Neuronal stem cell (in vitro differentiated cells): ENCODE results near the gene MON2.

Experiments used
- DNase-seq: peaks from one replicate; pipeline ENCODE4 v3.0.0-alpha.2; 2013; ENCODE audit warnings: low spot score
- H2AFZ ChIP-seq: one replicate; pipeline ENCODE4 v1.6.1; 2013; ENCODE audit warnings: mild to moderate bottlenecking, low read length, inconsistent platforms
- H2AK5ac ChIP-seq: 2 replicates; pipeline ENCODE4 v1.6.1; 2013; ENCODE audit warnings: low read depth, mild to moderate bottlenecking, inconsistent platforms, low read length, moderate library complexity, mixed read lengths
- H2BK120ac ChIP-seq: 2 replicates; pipeline ENCODE4 v1.6.1; 2013; ENCODE audit warnings: low read depth, mild to moderate bottlenecking, inconsistent platforms, low read length, moderate library complexity, mixed read lengths
- H2BK12ac ChIP-seq: one replicate; pipeline ENCODE4 v1.6.1; 2013; ENCODE audit warnings: low read length, inconsistent platforms
- H2BK15ac ChIP-seq: 2 replicates; pipeline ENCODE4 v1.6.1; 2013; ENCODE audit warnings: mild to moderate bottlenecking, low read length, inconsistent platforms, mixed read lengths
- H2BK5ac ChIP-seq: one replicate; pipeline ENCODE4 v1.6.1; 2013; ENCODE audit warnings: inconsistent platforms, mild to moderate bottlenecking, low read length, moderate library complexity
- H3K14ac ChIP-seq: one replicate; pipeline ENCODE4 v1.6.1; 2013; ENCODE audit warnings: low read length, inconsistent platforms
- H3K18ac ChIP-seq: 2 replicates; pipeline ENCODE4 v1.6.1; 2013; ENCODE audit warnings: low read length, inconsistent platforms
- H3K23ac ChIP-seq: 2 replicates; pipeline ENCODE4 v1.6.1; 2013; ENCODE audit warnings: low read depth, mild to moderate bottlenecking, mixed read lengths, low read length, inconsistent platforms; ENCODE audit not compliant: poor library complexity
- H3K27ac ChIP-seq: replicated peaks from 3 replicates; pipeline ENCODE4 v1.5.1; 2013; ENCODE audit warnings: low read length, inconsistent platforms
- H3K27me3 ChIP-seq, 3 experiments: 2 replicates each; pipeline ENCODE4 v1.6.1; 2013; ENCODE audit warnings: low read length in 3 of 3, mild to moderate bottlenecking in 2 of 3, inconsistent platforms in 1 of 3, low read depth in 1 of 3, mixed read lengths in 1 of 3, moderate library complexity in 1 of 3; ENCODE audit not compliant: control insufficient read depth in 3 of 3, insufficient read depth in 3 of 3
- H3K36me3 ChIP-seq, 2 donors: replicated peaks in 1 of 2; 2 replicates each; pipeline ENCODE4 v1.6.1; 2013; ENCODE audit warnings: low read length in 2 of 2; ENCODE audit not compliant: control insufficient read depth in 2 of 2, insufficient read depth in 2 of 2
- H3K4ac ChIP-seq: 2 replicates; pipeline ENCODE4 v1.6.1; 2013; ENCODE audit warnings: inconsistent platforms, mild to moderate bottlenecking, low read length, moderate library complexity
- H3K4me1 ChIP-seq, 2 donors: 1 replicate in 1 of 2; 2 replicates in 1 of 2; pipeline ENCODE4 v1.6.1; 2013; ENCODE audit warnings: low read length in 2 of 2, low read depth in 1 of 2; ENCODE audit not compliant: control insufficient read depth in 2 of 2, insufficient read depth in 1 of 2
- H3K4me2 ChIP-seq: one replicate; pipeline ENCODE4 v1.6.1; 2013; ENCODE audit warnings: mild to moderate bottlenecking, low read length, inconsistent platforms; ENCODE audit not compliant: insufficient read depth, poor library complexity, severe bottlenecking
- H3K4me3 ChIP-seq, 2 donors: 2 replicates each; pipeline ENCODE4 v1.5.1; 2013; ENCODE audit warnings: low read length in 2 of 2, mild to moderate bottlenecking in 2 of 2, inconsistent platforms in 1 of 2, moderate library complexity in 1 of 2
- H3K79me1 ChIP-seq: one replicate; pipeline ENCODE4 v1.6.1; 2013; ENCODE audit warnings: low read depth, mild to moderate bottlenecking, inconsistent platforms, low read length, moderate library complexity
- H3K9ac ChIP-seq: one replicate; pipeline ENCODE4 v1.6.1; 2013; ENCODE audit warnings: mild to moderate bottlenecking, low read depth, low read length, inconsistent platforms; ENCODE audit not compliant: poor library complexity
- H3K9me3 ChIP-seq, 2 donors: replicated peaks in 1 of 2; 2 replicates each; pipeline versions ENCODE3 to v1.6.1; 2013; ENCODE audit warnings: low read length in 2 of 2, mild to moderate bottlenecking in 2 of 2, inconsistent platforms in 1 of 2, low read depth in 1 of 2, mixed read lengths in 1 of 2, moderate library complexity in 1 of 2; ENCODE audit not compliant: control insufficient read depth in 2 of 2, insufficient read depth in 1 of 2
- H4K8ac ChIP-seq: one replicate; pipeline ENCODE4 v1.6.1; 2013; ENCODE audit warnings: low read depth, mild to moderate bottlenecking, inconsistent platforms, low read length, moderate library complexity
- H4K91ac ChIP-seq: one replicate; pipeline ENCODE4 v1.6.1; 2013; ENCODE audit warnings: low read length, low read depth, mild to moderate bottlenecking, inconsistent platforms; ENCODE audit not compliant: poor library complexity
- WGBS, 2 donors: extraction: QIAGEN DNeasy Blood & Tissue Kit; methylation state at CpG; one replicate each; pipeline ENCODE4 v1.1.7; 2013; ENCODE audit warnings: missing lambda C conversion rate in 2 of 2, mixed read lengths in 1 of 2; ENCODE audit not compliant: insufficient read length in 2 of 2, insufficient replicate concordance in 1 of 2; ENCODE audit errors: extremely low coverage in 2 of 2; 5-methylcytosine and 5-hydroxymethylcytosine counted together

The MON2 gene

DNA sequence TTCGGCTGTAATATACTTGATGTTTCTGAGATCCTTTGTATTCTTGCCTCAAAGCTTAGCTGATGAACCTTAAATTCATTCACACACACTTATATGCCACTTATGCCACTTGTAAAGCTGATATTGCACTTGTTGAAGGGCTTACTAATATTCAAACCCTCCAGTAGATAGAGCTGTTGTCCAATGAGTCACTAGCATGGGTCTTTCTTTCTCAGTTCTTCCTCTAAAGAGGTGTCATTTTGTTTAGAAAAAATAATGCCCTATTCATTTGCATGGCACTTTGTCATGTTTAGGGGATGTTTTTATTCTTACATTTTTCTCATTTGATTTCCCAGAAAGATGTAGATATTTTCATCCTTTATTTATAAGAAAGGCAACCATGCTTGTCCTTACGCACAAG, 56.4 kb downstream of the MON2 start:
- H3K4me1 ChIP-seq = no peaks in the 10 kb centered on the region
- H2BK5ac ChIP-seq = no peak overlapping the region
- no peak overlapping the region for H3K4ac ChIP-seq
- no peaks in the 10 kb centered on the region for H3K9me3 ChIP-seq
- no peak overlapping the region for H4K8ac ChIP-seq
- no peak overlapping the region for H3K27ac ChIP-seq
- H3K79me1 ChIP-seq = no peaks in the 10 kb centered on the region
- H2AK5ac ChIP-seq = no peak overlapping the region
- no CpG with 5 or more reads among the region's 2 CpGs for WGBS, 2 donors
- H2BK120ac ChIP-seq = no peak overlapping the region
- H3K23ac ChIP-seq = no peak overlapping the region
- no peak overlapping the region for H3K4me3 ChIP-seq
- H3K36me3 ChIP-seq = peaks cover 0 to 53% of the 10 kb centered on the region in 2 donors
- DNase-seq = no peak
- H3K14ac ChIP-seq = no peak overlapping the region
- H2BK12ac ChIP-seq = no peak overlapping the region
- H3K18ac ChIP-seq = no peak overlapping the region
- H3K9ac ChIP-seq = no peak overlapping the region
- no peaks in the 10 kb centered on the region for H3K27me3 ChIP-seq
- H2BK15ac ChIP-seq = no peak overlapping the region
- no peak overlapping the region for H4K91ac ChIP-seq
- H3K4me2 ChIP-seq = no peak overlapping the region
- no peak overlapping the region for H2AFZ ChIP-seq

GRCh38 chr12:62523619-62524018, 57.0 kb downstream of the MON2 start:
- Histone ChIP-seq H3K9me3 (no peaks in the 10 kb centered on the region), H2BK120ac (no peak overlapping the region), H3K27ac (no peak overlapping the region), H2BK5ac (no peak overlapping the region), H3K79me1 (no peaks in the 10 kb centered on the region), H3K18ac (no peak overlapping the region), H3K4me3 (no peak overlapping the region), H3K4me1 (no peaks in the 10 kb centered on the region), H3K14ac (no peak overlapping the region), H3K4ac (no peak overlapping the region), H3K27me3 (no peaks in the 10 kb centered on the region), H3K36me3 (peaks cover 0 to 47% of the 10 kb centered on the region in 2 donors), H2BK12ac (no peak overlapping the region), H3K23ac (no peak overlapping the region), H2BK15ac (no peak overlapping the region), H2AK5ac (no peak overlapping the region), H4K91ac (no peak overlapping the region), H3K9ac (no peak overlapping the region), H3K4me2 (no peak overlapping the region), H2AFZ (no peak overlapping the region), H4K8ac (no peak overlapping the region)
- no CpG with 5 or more reads among the region's 1 CpG for WGBS, 2 donors
- no peak for DNase-seq

GRCh38 chr12:62525271-62525670, 58.6 kb downstream of the MON2 start:
- DNase-seq = no peak
- Histone ChIP-seq H3K4me1 (no peaks in the 10 kb centered on the region), H3K4me2 (no peak overlapping the region), H3K14ac (no peak overlapping the region), H3K4me3 (no peak overlapping the region), H2BK12ac (no peak overlapping the region), H3K27ac (no peak overlapping the region), H2AFZ (no peak overlapping the region), H2BK5ac (no peak overlapping the region), H3K23ac (no peak overlapping the region), H4K8ac (no peak overlapping the region), H4K91ac (no peak overlapping the region), H3K27me3 (no peaks in the 10 kb centered on the region), H2BK120ac (no peak overlapping the region), H3K9me3 (no peaks in the 10 kb centered on the region), H3K4ac (no peak overlapping the region), H3K79me1 (no peaks in the 10 kb centered on the region), H2BK15ac (no peak overlapping the region), H2AK5ac (no peak overlapping the region), H3K18ac (no peak overlapping the region), H3K9ac (no peak overlapping the region), H3K36me3 (peaks cover 0 to 36% of the 10 kb centered on the region in 2 donors)

DNA sequence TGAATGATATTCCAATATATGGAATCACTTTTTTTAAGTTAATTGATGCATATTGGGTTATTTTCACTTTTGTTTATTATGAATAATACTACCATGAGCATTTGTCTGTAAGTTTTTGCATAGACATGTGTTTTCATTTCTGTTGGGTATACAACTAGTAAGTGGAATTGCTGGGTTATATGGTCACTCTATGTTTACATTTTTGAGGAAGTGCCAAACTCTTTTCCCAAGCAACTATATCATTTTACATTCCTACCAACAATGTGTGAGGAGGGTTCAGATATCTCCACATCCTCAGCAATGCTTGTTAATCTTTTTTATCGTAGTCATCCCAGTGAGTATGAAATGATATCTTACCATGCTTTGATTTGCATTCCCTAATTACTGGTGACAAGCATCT, 64.0 kb downstream of the MON2 start:
- Histone ChIP-seq H3K36me3 (peaks cover 4 to 45% of the 10 kb centered on the region in 2 donors), H4K8ac (no peak overlapping the region), H2BK12ac (no peak overlapping the region), H3K18ac (no peak overlapping the region), H3K4ac (no peak overlapping the region), H3K9me3 (no peaks in the 10 kb centered on the region), H2BK120ac (no peak overlapping the region), H2AFZ (no peak overlapping the region), H3K9ac (no peak overlapping the region), H3K23ac (no peak overlapping the region), H3K4me2 (no peak overlapping the region), H3K4me3 (no peak overlapping the region), H4K91ac (no peak overlapping the region), H2AK5ac (no peak overlapping the region), H3K4me1 (no peaks in the 10 kb centered on the region), H2BK5ac (no peak overlapping the region), H3K27ac (no peak overlapping the region), H3K79me1 (no peaks in the 10 kb centered on the region), H2BK15ac (no peak overlapping the region), H3K14ac (no peak overlapping the region), H3K27me3 (no peaks in the 10 kb centered on the region)
- no CpG with 5 or more reads among the region's 1 CpG for WGBS, 2 donors
- no peak for DNase-seq
